ENCODE measurements around the gene PDIA4.

The PDIA4 gene

GRCh38 chr7:148987751-148988512 is 40.4 kb downstream of the PDIA4 start:
- TF ChIP-seq SIN3A (IDR thresholded peaks at IDR 0.05; ENCODE audit: borderline replicate concordance, insufficient read depth, low read length) (no peak), REST (IDR thresholded peaks at IDR 0.05; ENCODE audit: insufficient read depth in 1 of 2, low read depth in 2 of 2, low read length in 2 of 2) (no peak), FOXP2 (optimal IDR thresholded peaks at IDR 0.05; ENCODE audit: borderline replicate concordance, extremely low read depth, extremely low read length, insufficient read depth) (no peak), TAF1 (IDR thresholded peaks at IDR 0.05; ENCODE audit: borderline replicate concordance, insufficient read depth, low read length) (no peak), POLR2AphosphoS5 (IDR thresholded peaks at IDR 0.05; ENCODE audit: low read depth, low read length) (no peak)

GRCh38 chr7:148987010-148987750 is 41.1 kb downstream of the PDIA4 start:
- peak; percentile 61; the same call in 1 of the 2 replicates for TF ChIP-seq TAF1 (IDR thresholded peaks at IDR 0.05; ENCODE audit: borderline replicate concordance, insufficient read depth, low read length)
- TF ChIP-seq POLR2AphosphoS5 (IDR thresholded peaks at IDR 0.05; ENCODE audit: low read depth, low read length): peak; percentile 54; the same call in 1 of the 2 replicates
- no peak for TF ChIP-seq FOXP2 (optimal IDR thresholded peaks at IDR 0.05; ENCODE audit: borderline replicate concordance, extremely low read depth, extremely low read length, insufficient read depth)

GRCh38 chr7:148986742-148987009 is 41.6 kb downstream of the PDIA4 start:
- no peak for TF ChIP-seq POLR2AphosphoS5 (IDR thresholded peaks at IDR 0.05; ENCODE audit: low read depth, low read length)
- TF ChIP-seq SIN3A (IDR thresholded peaks at IDR 0.05; ENCODE audit: borderline replicate concordance, insufficient read depth, low read length): no peak
- TF ChIP-seq FOXP2 (optimal IDR thresholded peaks at IDR 0.05; ENCODE audit: borderline replicate concordance, extremely low read depth, extremely low read length, insufficient read depth): no peak
- TF ChIP-seq TAF1 (IDR thresholded peaks at IDR 0.05; ENCODE audit: borderline replicate concordance, insufficient read depth, low read length): no peak
- no peak for TF ChIP-seq REST (IDR thresholded peaks at IDR 0.05; ENCODE audit: insufficient read depth in 1 of 2, low read depth in 2 of 2, low read length in 2 of 2)

- TF ChIP-seq REST (IDR thresholded peaks at IDR 0.05; ENCODE audit: insufficient read depth in 1 of 2, low read depth in 2 of 2, low read length in 2 of 2) (no peak), TAF1 (IDR thresholded peaks at IDR 0.05; ENCODE audit: borderline replicate concordance, insufficient read depth, low read length) (no peak), FOXP2 (optimal IDR thresholded peaks at IDR 0.05; ENCODE audit: borderline replicate concordance, extremely low read depth, extremely low read length, insufficient read depth) (no peak), POLR2AphosphoS5 (IDR thresholded peaks at IDR 0.05; ENCODE audit: low read depth, low read length) (no peak), SIN3A (IDR thresholded peaks at IDR 0.05; ENCODE audit: borderline replicate concordance, insufficient read depth, low read length) (no peak)
Measured at GRCh38 chr7:148983200-148984146, 44.8 kb downstream of the PDIA4 start.

GRCh38 chr7:148982654-148983199 is 45.6 kb downstream of the PDIA4 start:
- TF ChIP-seq TAF1 (IDR thresholded peaks at IDR 0.05; ENCODE audit: borderline replicate concordance, insufficient read depth, low read length) (no peak), REST (IDR thresholded peaks at IDR 0.05; ENCODE audit: insufficient read depth in 1 of 2, low read depth in 2 of 2, low read length in 2 of 2) (no peak), POLR2AphosphoS5 (IDR thresholded peaks at IDR 0.05; ENCODE audit: low read depth, low read length) (no peak), FOXP2 (optimal IDR thresholded peaks at IDR 0.05; ENCODE audit: borderline replicate concordance, extremely low read depth, extremely low read length, insufficient read depth) (no peak), SIN3A (IDR thresholded peaks at IDR 0.05; ENCODE audit: borderline replicate concordance, insufficient read depth, low read length) (no peak)
